GM19043 (cell line): Measurements from ENCODE around the gene EVL.

ENCODE experiments used
- ATAC-seq: cut with Tn5 transposase; IDR thresholded peaks from one replicate; pipeline ENCODE4 v1.9.1; 2021; ENCODE audit warnings: low read depth; ENCODE audit not compliant: unreplicated experiment

Gene EVL

GRCh38 chr14:100035700-100036099 lies 29.5 kb upstream of the EVL start:
- ATAC-seq: no peak

GRCh38 chr14:100037353-100037752 lies 27.9 kb upstream of the EVL start:
- no peak for ATAC-seq

GRCh38 chr14:100038065-100038464 lies 27.2 kb upstream of the EVL start:
- no peak for ATAC-seq

GRCh38 chr14:100039903-100040302 lies 25.3 kb upstream of the EVL start:
- ATAC-seq: no peak

- ATAC-seq: no peak
Measured at GRCh38 chr14:100041271-100041670, 24.0 kb upstream of the EVL start.

GRCh38 chr14:100042286-100042685 lies 22.9 kb upstream of the EVL start:
- ATAC-seq: no peak

GRCh38 chr14:100045642-100046344 lies 19.4 kb upstream of the EVL start:
- no peak for ATAC-seq

- ATAC-seq: no peak
Measured at GRCh38 chr14:100047600-100047999, 17.6 kb upstream of the EVL start.

GRCh38 chr14:100048786-100049185 lies 16.4 kb upstream of the EVL start:
- no peak for ATAC-seq

- ATAC-seq: no peak
Measured at GRCh38 chr14:100049220-100049619, 16.0 kb upstream of the EVL start.

GRCh38 chr14:100051103-100051502 lies 14.1 kb upstream of the EVL start:
- no peak for ATAC-seq

GRCh38 chr14:100051543-100051942 lies 13.7 kb upstream of the EVL start:
- no peak for ATAC-seq

- no peak for ATAC-seq
Measured at GRCh38 chr14:100052819-100053218, 12.4 kb upstream of the EVL start.

GRCh38 chr14:100054316-100055075 lies 10.7 kb upstream of the EVL start:
- ATAC-seq: no peak

GRCh38 chr14:100056431-100056830 lies 8.8 kb upstream of the EVL start:
- ATAC-seq: no peak

- no peak for ATAC-seq
Measured at GRCh38 chr14:100056964-100057795, 8.0 kb upstream of the EVL start.

- peak; percentile 80 for ATAC-seq
Measured at GRCh38 chr14:100058777-100059437, 6.3 kb upstream of the EVL start.

- no peak for ATAC-seq
Measured at GRCh38 chr14:100059438-100059781, 5.8 kb upstream of the EVL start.

- ATAC-seq: no peak
Measured at GRCh38 chr14:100060760-100061159, 4.5 kb upstream of the EVL start.

GRCh38 chr14:100062590-100062989 lies 2.6 kb upstream of the EVL start:
- no peak for ATAC-seq
